Keratinocyte (primary cell): ENCODE data around the gene ZNF33A. TPM values are rescaled to one million over a fixed set of nuclear protein-coding genes. Genes with fewer than 3 reads are reported as not detected.

Experiments
- DNase-seq: peaks from one replicate; pipeline ENCODE4 v3.0.0-alpha.2; 2011; ENCODE audit warnings: low read depth, missing footprints, low spot score
- FAIRE-seq: peaks from 2 replicates; lab custom pipeline; 2011; peaks lifted over from hg19 to GRCh38; lab: Jason Lieb, UNC
- H2AFZ ChIP-seq: 2 replicates; pipeline ENCODE4 v1.6.0; 2012; ENCODE audit warnings: low read length, control low read depth, inconsistent platforms; ENCODE audit not compliant: control insufficient read depth
- H3K27ac ChIP-seq: 2 replicates; pipeline ENCODE4 v1.5.1; 2011; ENCODE audit warnings: low read length; ENCODE audit not compliant: control insufficient read depth, insufficient read depth
- H3K27me3 ChIP-seq: 3 replicates; pipeline ENCODE4 v1.6.0; 2011; ENCODE audit warnings: low read length; ENCODE audit not compliant: control insufficient read depth, insufficient read depth; ENCODE audit errors: extremely low read depth
- H3K36me3 ChIP-seq, 2 experiments: 2 replicates in 1 of 2; 3 replicates in 1 of 2; pipeline ENCODE4 v1.5.1; 2011; ENCODE audit warnings: low read length in 2 of 2, mild to moderate bottlenecking in 1 of 2; ENCODE audit not compliant: control insufficient read depth in 2 of 2, insufficient read depth in 2 of 2; ENCODE audit errors: extremely low read depth in 1 of 2
- H3K4me1 ChIP-seq: 3 replicates; pipeline ENCODE4 v1.5.1; 2011; ENCODE audit warnings: low read length; ENCODE audit not compliant: control insufficient read depth, insufficient read depth; ENCODE audit errors: extremely low read depth
- H3K4me2 ChIP-seq: 3 replicates; pipeline ENCODE4 v1.6.0; 2011; ENCODE audit warnings: low read depth, low read length; ENCODE audit not compliant: control insufficient read depth, insufficient read depth; ENCODE audit errors: extremely low read depth
- H3K4me3 ChIP-seq, 3 experiments: fragments of 200-600 bp in 1 of 3; sonication (generic) in 1 of 3; 2 replicates in 2 of 3; 3 replicates in 1 of 3; pipeline ENCODE4 v1.5.1; 2011 to 2016; ENCODE audit warnings: low read length in 3 of 3, mild to moderate bottlenecking in 3 of 3, control low read depth in 2 of 3, inconsistent platforms in 1 of 3, low read depth in 1 of 3, mixed read lengths in 1 of 3, mixed run types in 1 of 3, moderate library complexity in 1 of 3; ENCODE audit not compliant: control insufficient read depth in 2 of 3, insufficient read depth in 2 of 3; ENCODE audit errors: extremely low read depth in 1 of 3
- H3K79me2 ChIP-seq: 2 replicates; pipeline ENCODE4 v1.6.0; 2012; ENCODE audit warnings: low read length; ENCODE audit not compliant: control insufficient read depth, insufficient read depth
- H3K9ac ChIP-seq: 3 replicates; pipeline ENCODE4 v1.6.0; 2011; ENCODE audit warnings: low read length; ENCODE audit not compliant: control insufficient read depth, insufficient read depth; ENCODE audit errors: extremely low read depth
- H3K9me1 ChIP-seq: 3 replicates; pipeline ENCODE4 v1.6.0; 2011; ENCODE audit warnings: low read length; ENCODE audit not compliant: control insufficient read depth, insufficient read depth; ENCODE audit errors: extremely low read depth
- H3K9me3 ChIP-seq: 2 replicates; pipeline ENCODE4 v1.5.1; 2012; ENCODE audit warnings: low read depth, low read length; ENCODE audit not compliant: control insufficient read depth
- H4K20me1 ChIP-seq: 3 replicates; pipeline ENCODE4 v1.6.0; 2011; ENCODE audit warnings: low read length; ENCODE audit not compliant: control insufficient read depth, insufficient read depth; ENCODE audit errors: extremely low read depth
- CTCF ChIP-seq, 3 experiments: IDR thresholded peaks in 1 of 3; conservative IDR thresholded peaks in 1 of 3; optimal IDR thresholded peaks in 1 of 3; 2 replicates in 2 of 3; 3 replicates in 1 of 3; pipeline versions ENCODE3 to v1.5.1; 2011; ENCODE audit warnings: low read length in 3 of 3, mild to moderate bottlenecking in 3 of 3, moderate library complexity in 2 of 3, control low read depth in 1 of 3, inconsistent platforms in 1 of 3; ENCODE audit not compliant: insufficient read depth in 2 of 3; ENCODE audit errors: extremely low read depth in 1 of 3
- EZH2 ChIP-seq: IDR thresholded peaks from one replicate; pipeline ENCODE4 v1.6.1; 2012; ENCODE audit warnings: inconsistent platforms, mild to moderate bottlenecking, low read length, moderate library complexity
- dilution Hi-C: fragments of 300-500 bp; cut with MboI; formaldehyde crosslinking; loops from one replicate; pipeline ENCODE4 v1.7.0; 2020; ENCODE audit warnings: low sequenced_read_pairs; ENCODE audit not compliant: extremely low pct_ligation_motif_present
- polyA plus RNA-seq, 5 experiments: library from polyadenylated mRNA; depleted of rRNA in 3 of 5; stranded (reverse) in 3 of 5; stranded (forward) in 1 of 5; unstranded in 1 of 5; fragments of >200 nt; gene quantifications; 1 replicate in 1 of 5; 2 replicates in 3 of 5; 3 replicates in 1 of 5; pipeline versions ENCODE4 v1.2.1 to v1.2.3, GENCODE V29; 2011 to 2012; ENCODE audit warnings: missing spikeins in 2 of 5, low read depth in 1 of 5, low replicate concordance in 1 of 5

ZNF33A gene
- polyA plus RNA-seq, 1 donor (not counting 4 experiments of a cell fraction or from before 2014, with no cell fraction given) = 14.3 TPM

- FAIRE-seq = no peak
- no peak overlapping the region for H3K9ac ChIP-seq
- H3K27me3 ChIP-seq = no peaks in the 10 kb centered on the region
- H3K4me3 ChIP-seq = no peak overlapping the region
- peak overlapping the region; percentile 56 for H2AFZ ChIP-seq
- dilution Hi-C loops = no loop called here
- peaks cover 3% of the 10 kb centered on the region for H3K4me1 ChIP-seq
- H3K4me2 ChIP-seq = no peak overlapping the region
- H3K27ac ChIP-seq = peak overlapping the region; percentile 4
- peaks cover 6% of the 10 kb centered on the region for H3K79me2 ChIP-seq
- DNase-seq = no peak
- TF ChIP-seq EZH2 (no peak), CTCF (optimal IDR thresholded peaks at IDR 0.05 in 1 of 3, IDR thresholded peaks at IDR 0.05 in 1 of 3, conservative IDR thresholded peaks at IDR 0.05 in 1 of 3; ENCODE audit: extremely low read depth in 1 of 3, insufficient read depth in 2 of 3, low read length in 3 of 3) (no peak)
- no peaks in the 10 kb centered on the region for H3K36me3 ChIP-seq
- H3K9me1 ChIP-seq = no peaks in the 10 kb centered on the region
- no peaks in the 10 kb centered on the region for H3K9me3 ChIP-seq
- no peaks in the 10 kb centered on the region for H4K20me1 ChIP-seq
These were observed 2.9 kb upstream of the ZNF33A start for GRCh38 chr10:38007551-38007950.

- no peaks in the 10 kb centered on the region for H3K9me3 ChIP-seq
- peak; percentile 19 for DNase-seq
- dilution Hi-C loops = no loop called here
These were observed 2.5 kb upstream of the ZNF33A start for GRCh38 chr10:38007991-38008390.

More at GRCh38 chr10:38007991-38008390, 2.5 kb upstream of the ZNF33A start:
- FAIRE-seq = peak; percentile 41
- Histone ChIP-seq H2AFZ (no peak overlapping the region), H3K4me2 (no peak overlapping the region), H3K36me3 (no peaks in the 10 kb centered on the region), H3K4me1 (peaks cover 3% of the 10 kb centered on the region), H3K9me1 (no peaks in the 10 kb centered on the region), H3K4me3 (no peak overlapping the region), H3K27me3 (no peaks in the 10 kb centered on the region), H3K9ac (no peak overlapping the region), H3K79me2 (peaks cover 8% of the 10 kb centered on the region), H3K27ac (no peak overlapping the region), H4K20me1 (no peaks in the 10 kb centered on the region)
- TF ChIP-seq CTCF (optimal IDR thresholded peaks at IDR 0.05 in 1 of 3, IDR thresholded peaks at IDR 0.05 in 1 of 3, conservative IDR thresholded peaks at IDR 0.05 in 1 of 3; ENCODE audit: extremely low read depth in 1 of 3, insufficient read depth in 2 of 3, low read length in 3 of 3) = no peak
- TF ChIP-seq EZH2 = no peak
